ENCODE data around the gene PTPRG. TPM values are rescaled to one million over a fixed set of nuclear protein-coding genes. Genes with fewer than 3 reads are reported as not detected.

PTPRG gene
- total and polyA plus RNA-seq, 2 donors (not counting 3 experiments of a cell fraction or from before 2014, with no cell fraction given): 8.9 to 39.1 TPM

DNA sequence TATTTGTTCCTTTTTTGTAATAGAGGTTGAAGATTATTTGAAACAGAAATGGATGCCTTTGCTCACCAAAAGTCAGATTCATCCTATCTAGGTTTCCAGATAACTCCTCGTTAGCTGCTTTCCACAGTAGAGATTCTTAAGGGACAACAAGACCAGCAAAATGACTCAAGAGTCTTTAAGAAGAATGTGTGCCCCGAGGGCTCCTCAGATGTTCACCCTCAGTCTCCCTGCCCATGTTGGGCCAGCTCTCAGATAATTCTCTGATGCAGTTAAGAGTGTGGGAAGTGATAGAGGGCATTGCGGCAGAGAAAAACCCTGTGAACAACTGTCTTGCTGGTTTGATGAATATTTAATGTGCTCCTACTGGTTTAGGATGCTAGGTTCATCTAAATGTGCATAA is 251.1 kb downstream of the PTPRG start:
- POLR2A ChIA-PET: no interaction called here
- CTCF ChIA-PET: no interaction called here
- H3K4me3 ChIP-seq (replicated peaks in 1 of 3; ENCODE audit: insufficient read depth in 1 of 3, low read depth in 1 of 3, low read length in 3 of 3): no peak overlapping the region
- TF ChIP-seq, protein P1, sequence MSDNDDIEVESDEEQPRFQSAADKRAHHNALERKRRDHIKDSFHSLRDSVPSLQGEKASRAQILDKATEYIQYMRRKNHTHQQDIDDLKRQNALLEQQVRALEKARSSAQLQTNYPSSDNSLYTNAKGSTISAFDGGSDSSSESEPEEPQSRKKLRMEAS (IDR thresholded peaks at IDR 0.05; ENCODE audit: insufficient read depth, insufficient read length): no peak
- TF ChIP-seq POLR2A (IDR thresholded peaks at IDR 0.05; ENCODE audit: low read depth, low read length): no peak
- no peak for TF ChIP-seq MYC (IDR thresholded peaks at IDR 0.05; ENCODE audit: low read depth, low read length)
- no peak for TF ChIP-seq POLR2AphosphoS5 (IDR thresholded peaks at IDR 0.05; ENCODE audit: insufficient read depth, low read depth, low read length)
- no peak for TF ChIP-seq GATA2 (IDR thresholded peaks at IDR 0.05; ENCODE audit: insufficient read depth, insufficient read length, low read depth, low read length)
- TF ChIP-seq, protein P2, sequence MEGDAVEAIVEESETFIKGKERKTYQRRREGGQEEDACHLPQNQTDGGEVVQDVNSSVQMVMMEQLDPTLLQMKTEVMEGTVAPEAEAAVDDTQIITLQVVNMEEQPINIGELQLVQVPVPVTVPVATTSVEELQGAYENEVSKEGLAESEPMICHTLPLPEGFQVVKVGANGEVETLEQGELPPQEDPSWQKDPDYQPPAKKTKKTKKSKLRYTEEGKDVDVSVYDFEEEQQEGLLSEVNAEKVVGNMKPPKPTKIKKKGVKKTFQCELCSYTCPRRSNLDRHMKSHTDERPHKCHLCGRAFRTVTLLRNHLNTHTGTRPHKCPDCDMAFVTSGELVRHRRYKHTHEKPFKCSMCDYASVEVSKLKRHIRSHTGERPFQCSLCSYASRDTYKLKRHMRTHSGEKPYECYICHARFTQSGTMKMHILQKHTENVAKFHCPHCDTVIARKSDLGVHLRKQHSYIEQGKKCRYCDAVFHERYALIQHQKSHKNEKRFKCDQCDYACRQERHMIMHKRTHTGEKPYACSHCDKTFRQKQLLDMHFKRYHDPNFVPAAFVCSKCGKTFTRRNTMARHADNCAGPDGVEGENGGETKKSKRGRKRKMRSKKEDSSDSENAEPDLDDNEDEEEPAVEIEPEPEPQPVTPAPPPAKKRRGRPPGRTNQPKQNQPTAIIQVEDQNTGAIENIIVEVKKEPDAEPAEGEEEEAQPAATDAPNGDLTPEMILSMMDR (IDR thresholded peaks at IDR 0.05; ENCODE audit: extremely low read depth in 1 of 2, insufficient read depth in 1 of 2, low read depth in 1 of 2, low read length in 2 of 2): no peak
- TF ChIP-seq EZH2 (IDR thresholded peaks at IDR 0.05; ENCODE audit: borderline replicate concordance, low read depth, low read length, severe bottlenecking): no peak
- no peak for TF ChIP-seq JUN (IDR thresholded peaks at IDR 0.05; ENCODE audit: borderline replicate concordance, insufficient read depth, insufficient read length, low read depth)
- no peak for TF ChIP-seq FOS (IDR thresholded peaks at IDR 0.05; ENCODE audit: borderline replicate concordance, insufficient read depth, low read length)
- FAIRE-seq (no peak), DNase-seq (ENCODE audit: low read depth, low spot score) (no peak)
- H3K4me1 ChIP-seq (ENCODE audit: control insufficient read depth, extremely low read depth, insufficient read depth, low read length): no peaks in the 10 kb centered on the region
- H3K27ac ChIP-seq (ENCODE audit: insufficient read depth, low read depth, low read length): no peak overlapping the region
- no peaks in the 10 kb centered on the region for H3K27me3 ChIP-seq (ENCODE audit: control insufficient read depth in 2 of 2, insufficient read depth in 2 of 2, low read length in 2 of 2)
- H3K4me2 ChIP-seq (ENCODE audit: insufficient read depth, low read length): no peak overlapping the region
- BruUV-seq (replicated peaks): no TSS peak
- H2AFZ ChIP-seq (ENCODE audit: low read depth, low read length): no peak overlapping the region
- intact Hi-C loops (cut with micrococcal nuclease) (no loop called here), dilution Hi-C loops (cut with MboI; ENCODE audit: extremely low pct_ligation_motif_present, low sequenced_read_pairs) (no loop called here)
- no peaks in the 10 kb centered on the region for H3K79me2 ChIP-seq (ENCODE audit: control insufficient read depth, insufficient read depth, low read length)
- H3K36me3 ChIP-seq (ENCODE audit: control insufficient read depth in 2 of 2, extremely low read depth in 1 of 2, insufficient read depth in 2 of 2, low read length in 2 of 2): no peaks in the 10 kb centered on the region
- H3K9me1 ChIP-seq (replicated peaks; ENCODE audit: control insufficient read depth, extremely low read depth, insufficient read depth, low read length): no peaks in the 10 kb centered on the region
- H3K9me3 ChIP-seq (replicated peaks; ENCODE audit: control insufficient read depth, insufficient read depth, low read length): no peaks in the 10 kb centered on the region
- no peak overlapping the region for H3K9ac ChIP-seq (replicated peaks; ENCODE audit: extremely low read depth, insufficient read depth, low read length)
- no peaks in the 10 kb centered on the region for H4K20me1 ChIP-seq (replicated peaks; ENCODE audit: control insufficient read depth, extremely low read depth, insufficient read depth, low read length)
